IPS-NIHi7 (cell line): ENCODE results near the gene HLA-A.

Source experiments
- DNase-seq: peaks from one replicate; pipeline ENCODE4 v3.0.0; 2012; ENCODE audit warnings: mixed read lengths; ENCODE audit errors: extremely low spot score

The HLA-A gene

DNA sequence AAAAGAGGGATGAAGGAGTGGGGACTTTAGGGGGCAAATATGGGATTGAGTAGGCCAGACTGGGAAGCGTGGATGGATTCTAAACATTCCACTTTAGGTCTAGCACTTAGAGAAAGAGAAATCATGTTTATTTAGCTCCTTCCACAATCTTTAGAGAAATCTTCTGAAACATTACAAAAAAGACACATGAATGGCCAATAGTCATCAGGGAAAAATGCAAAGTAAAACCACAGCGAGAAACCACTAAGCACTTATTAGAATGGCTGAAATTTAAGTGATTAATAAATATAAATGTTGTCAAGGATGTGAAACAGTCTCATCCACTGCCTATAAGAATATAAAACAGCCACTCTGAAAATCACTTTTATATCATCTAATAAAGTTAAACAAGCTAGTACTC lies 46.9 kb downstream of the HLA-A start:
- no peak for DNase-seq

DNA sequence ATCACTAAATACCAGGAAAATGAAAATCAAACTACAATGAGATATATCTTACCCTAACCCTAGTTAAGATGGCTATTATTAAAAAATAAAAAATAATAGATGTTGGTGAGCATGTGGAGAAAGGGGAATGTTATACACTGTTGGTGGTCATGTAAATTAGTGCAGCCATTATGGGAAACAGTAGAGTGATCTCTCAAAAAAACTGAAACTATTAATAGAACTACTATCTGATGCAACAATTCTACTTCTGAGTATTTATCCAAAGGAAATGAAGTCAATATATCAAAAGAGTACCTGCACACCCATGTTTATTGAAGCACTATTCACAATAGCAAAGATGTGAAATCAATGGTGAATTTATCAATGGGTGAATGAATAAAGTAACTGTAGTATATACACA lies 48.6 kb downstream of the HLA-A start:
- DNase-seq = no peak

DNA sequence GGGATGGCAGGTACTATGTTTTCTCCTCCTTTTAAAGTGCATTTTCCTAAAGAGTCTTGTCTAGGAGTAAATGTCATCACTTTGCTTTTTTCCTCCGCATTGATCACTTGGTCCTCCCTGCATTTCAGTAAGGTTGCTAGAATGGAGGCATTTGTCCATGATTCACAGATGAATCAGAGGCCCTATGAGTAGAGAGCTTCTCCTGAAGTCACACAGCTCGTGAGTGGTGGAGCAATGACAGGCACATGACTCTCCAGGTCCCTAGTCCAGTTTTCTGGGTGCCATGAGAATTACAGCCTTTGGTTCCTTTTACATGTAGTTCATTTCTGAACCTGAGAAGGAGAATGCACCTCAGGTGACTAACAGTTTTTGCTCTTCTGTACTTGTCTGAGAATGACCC lies 50.5 kb downstream of the HLA-A start:
- no peak for DNase-seq

DNA sequence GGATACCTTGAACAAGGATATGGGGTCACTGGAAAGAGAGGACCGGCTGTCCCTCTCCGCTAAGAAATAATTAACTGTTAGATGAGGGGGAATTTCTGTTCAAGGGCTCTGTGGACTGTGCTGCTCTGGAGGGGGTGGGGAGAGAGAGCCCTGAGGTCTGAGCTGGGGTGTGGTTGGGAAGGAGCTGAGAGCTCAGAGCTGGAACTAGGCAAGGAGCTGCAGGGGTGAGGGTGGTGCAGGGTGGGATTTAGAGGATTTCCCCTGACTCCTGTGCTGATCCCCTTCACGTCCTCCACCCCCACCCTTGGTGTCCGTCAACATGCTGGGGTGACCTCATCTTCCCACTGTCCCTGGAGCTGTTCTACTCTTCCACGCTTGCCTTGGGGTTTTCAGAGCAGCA lies 52.5 kb downstream of the HLA-A start:
- DNase-seq = no peak

DNA sequence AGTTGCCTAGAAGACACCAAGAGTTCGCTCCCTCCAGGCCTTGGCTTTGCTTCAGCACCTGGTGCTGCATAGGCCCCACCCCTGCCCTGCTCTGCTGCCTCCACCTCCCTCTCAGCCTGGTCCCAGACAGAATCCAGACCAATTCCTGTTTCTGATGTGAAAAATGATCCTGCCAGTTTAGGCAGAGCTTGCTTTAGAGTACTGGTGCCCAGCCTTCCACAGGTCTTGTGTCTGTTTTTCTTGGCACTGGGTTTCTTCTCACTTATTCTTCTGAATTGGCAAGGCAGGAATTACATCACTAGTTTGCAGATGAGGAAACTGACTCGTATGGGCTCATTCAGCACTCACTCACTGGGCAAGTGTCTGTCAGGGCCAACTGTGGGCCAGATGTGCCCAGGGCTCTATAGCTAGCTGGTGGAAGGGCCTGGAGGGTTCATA lies 53.0 kb downstream of the HLA-A start:
- DNase-seq = no peak
